GM21423 (cell line): ENCODE measurements around the gene PTPN5.
"Not testable (repeated sequence)": the region's sequence is repeated elsewhere in the genome, so short reads cannot be mapped to it uniquely, and the experiment has no call there.

Source experiments
- ATAC-seq: cut with Tn5 transposase; IDR thresholded peaks from one replicate; pipeline ENCODE4 v1.9.1; 2021; ENCODE audit warnings: mild to moderate bottlenecking, moderate library complexity; ENCODE audit not compliant: unreplicated experiment

Gene PTPN5

DNA sequence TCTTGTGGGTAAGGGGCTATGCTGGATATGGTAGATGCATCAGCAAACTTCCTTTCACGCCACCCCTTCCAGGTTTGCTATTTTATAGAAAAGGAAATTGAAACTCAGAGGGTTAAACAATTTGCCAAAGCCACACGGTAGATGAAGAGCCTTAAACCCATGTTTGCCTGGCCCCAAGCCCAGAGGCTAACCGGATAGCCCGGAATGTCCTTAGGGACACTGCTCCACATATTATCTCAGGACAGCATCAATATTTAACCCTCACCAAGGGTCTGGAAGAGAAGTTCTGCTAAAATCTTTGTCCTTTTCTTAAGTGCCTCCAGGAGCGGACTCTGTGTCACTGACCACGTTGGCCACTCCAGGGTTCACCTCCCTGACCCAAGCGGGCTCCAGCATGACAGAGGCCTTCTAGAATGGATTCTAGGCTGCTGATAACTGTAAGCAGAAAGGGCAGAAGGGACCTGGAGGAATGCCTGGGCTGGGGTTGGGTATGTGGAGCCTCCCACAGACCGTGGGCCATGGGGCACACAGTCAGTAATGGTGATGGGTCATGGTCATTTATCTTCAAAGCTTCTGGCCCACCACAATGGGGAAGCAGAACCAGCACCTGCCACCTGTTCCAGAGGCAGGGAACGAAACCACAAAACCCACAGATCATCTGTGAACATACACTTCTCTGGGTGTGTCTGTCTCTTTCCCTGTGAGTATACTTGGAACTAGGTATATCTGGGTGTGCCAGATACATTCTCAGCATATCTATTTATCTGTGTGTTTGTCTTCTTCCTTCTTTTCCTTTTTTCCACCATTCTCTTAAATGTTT, 98.4 kb downstream of the PTPN5 start:
- no peak for ATAC-seq

DNA sequence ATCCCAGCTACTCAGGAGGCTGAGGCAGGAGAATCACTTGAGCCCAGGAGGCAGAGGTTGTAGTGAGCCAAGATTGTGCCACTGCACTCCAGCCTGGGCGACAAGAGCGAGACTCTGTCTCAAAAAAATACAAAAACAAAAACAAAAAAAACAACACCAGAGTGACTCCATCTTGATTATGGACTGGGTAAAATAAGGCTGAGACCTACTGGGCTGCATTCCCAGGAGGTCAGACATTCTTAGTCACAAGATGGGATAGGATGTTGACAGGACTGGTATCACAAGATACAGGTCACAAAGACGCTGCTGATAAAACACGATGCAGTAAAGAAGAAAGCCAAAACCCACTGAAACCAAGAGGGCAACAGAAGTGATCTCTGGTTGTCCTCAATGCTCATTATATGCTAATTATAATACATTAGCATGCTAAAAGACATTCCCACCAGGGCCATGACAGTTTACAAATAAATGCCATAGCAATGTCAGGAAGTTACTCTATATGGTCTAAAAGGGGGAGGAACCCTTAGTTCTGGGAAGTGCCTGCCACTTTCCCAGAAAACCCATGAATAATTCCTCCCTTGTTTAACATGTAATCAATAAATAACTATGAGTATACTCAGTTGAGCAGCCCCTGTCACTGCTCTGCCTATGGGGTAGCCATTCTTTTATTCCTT, 100.0 kb downstream of the PTPN5 start:
- ATAC-seq = not testable (repeated sequence)

DNA sequence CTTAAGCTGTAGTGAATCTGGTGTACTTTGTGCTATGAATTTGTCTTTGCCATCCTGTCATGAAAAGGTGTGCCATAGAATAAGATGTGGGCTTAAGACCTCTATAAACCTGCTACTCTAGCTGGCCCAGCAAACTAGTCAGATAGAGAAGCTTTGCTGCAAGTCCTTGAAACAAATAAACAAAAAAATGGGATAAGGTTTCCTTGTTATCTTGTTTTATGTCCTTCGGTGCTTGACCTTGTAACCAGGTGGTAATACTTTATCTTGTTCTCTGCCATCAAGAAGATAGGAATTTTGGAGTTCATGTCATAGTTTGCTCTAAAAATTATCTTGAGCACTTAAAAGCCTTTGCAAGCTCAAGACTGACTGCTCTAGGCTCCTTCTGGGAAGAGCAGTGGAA, 107.3 kb downstream of the PTPN5 start:
- no peak for ATAC-seq

DNA sequence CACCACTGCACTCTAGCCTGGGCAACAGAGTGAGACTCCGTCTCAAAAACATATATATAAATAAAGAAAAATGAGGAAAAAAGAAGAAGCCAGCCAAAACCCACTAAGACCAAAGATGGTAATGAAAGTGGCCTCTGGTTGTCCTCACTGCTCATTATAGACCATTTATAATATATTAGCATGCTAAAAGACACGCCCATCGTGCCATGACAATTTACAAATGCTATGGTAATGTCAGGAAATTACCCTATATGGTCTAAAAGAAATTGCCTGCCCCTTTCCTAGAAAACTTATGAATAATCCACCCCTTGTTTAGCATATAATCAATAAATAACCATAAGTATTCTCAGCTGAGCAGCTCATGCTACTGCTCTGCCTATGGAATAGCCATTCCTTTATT, 109.1 kb downstream of the PTPN5 start:
- ATAC-seq = no peak

DNA sequence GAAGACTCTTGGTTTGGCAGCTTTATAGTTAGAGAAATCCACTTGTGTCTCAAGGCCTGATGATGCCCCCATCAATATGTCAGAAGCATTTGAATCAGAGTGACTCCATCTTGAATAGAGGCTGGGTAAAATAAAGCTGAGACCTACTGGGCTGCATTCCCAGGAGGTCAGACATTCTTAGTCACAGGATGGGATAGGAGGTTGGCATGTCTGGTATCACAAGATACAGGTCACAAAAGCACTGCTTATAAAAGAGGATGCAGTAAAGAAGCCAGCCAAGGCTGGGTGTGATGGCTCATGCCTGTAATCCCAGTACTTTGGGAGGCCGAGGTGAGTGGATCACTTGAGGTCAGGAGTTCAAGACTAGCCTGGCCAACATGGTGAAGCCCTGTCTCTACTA, 109.6 kb downstream of the PTPN5 start:
- ATAC-seq = not testable (repeated sequence)
